ENCODE results near the gene POC5. TPM values are rescaled to one million over a fixed set of nuclear protein-coding genes. Genes with fewer than 3 reads are reported as not detected.

Gene POC5
- total and polyA plus RNA-seq, 2 experiments from 2014 or later, result 16.2 to 25.9 TPM

GRCh38 chr5:75686480-75686879, 30.8 kb downstream of the POC5 start:
- Histone ChIP-seq H3K27me3 (ENCODE audit: insufficient read depth) (no peaks in the 10 kb centered on the region), H3K79me2 (replicated peaks; ENCODE audit: insufficient read depth) (no peaks in the 10 kb centered on the region), H3K4me2 (no peak overlapping the region), H3K9me2 (ENCODE audit: insufficient read depth) (no peaks in the 10 kb centered on the region), H3F3A (replicated peaks; ENCODE audit: low read depth) (no peaks in the 10 kb centered on the region), H4K20me1 (replicated peaks; ENCODE audit: insufficient read depth) (no peaks in the 10 kb centered on the region), H3K4me3 (no peak overlapping the region), H3K4me1 (ENCODE audit: insufficient read depth) (no peaks in the 10 kb centered on the region), H3K27ac (ENCODE audit: low read depth) (no peak overlapping the region), H2AFZ (no peak overlapping the region), H3K36me3 (ENCODE audit: insufficient read depth) (no peaks in the 10 kb centered on the region)
- DNase-seq (ENCODE audit: low spot score) (no peak), ATAC-seq (no peak)
- H3K27ac Mint-ChIP-seq, result no peak overlapping the region
- H3K4me1 Mint-ChIP-seq, result no peaks in the 10 kb centered on the region
- TF ChIP-seq EZH2phosphoT487 (IDR thresholded peaks at IDR 0.05; ENCODE audit: unreplicated experiment) (no peak), ZNF114 (CRISPR knock-in tag; IDR thresholded peaks at IDR 0.05) (no peak), CTCF (conservative IDR thresholded peaks at IDR 0.05; ENCODE audit: low read depth in 2 of 2) (no peak), POLR2AphosphoS5 (IDR thresholded peaks at IDR 0.05; ENCODE audit: low read depth) (no peak), NANOG (IDR thresholded peaks at IDR 0.05; ENCODE audit: borderline replicate concordance) (no peak), JUNB (IDR thresholded peaks at IDR 0.05; ENCODE audit: unreplicated experiment) (no peak), CREB1 (CRISPR knock-in tag; IDR thresholded peaks at IDR 0.05; ENCODE audit: low read depth) (no peak)
- TF ChIP-seq, protein P1, sequence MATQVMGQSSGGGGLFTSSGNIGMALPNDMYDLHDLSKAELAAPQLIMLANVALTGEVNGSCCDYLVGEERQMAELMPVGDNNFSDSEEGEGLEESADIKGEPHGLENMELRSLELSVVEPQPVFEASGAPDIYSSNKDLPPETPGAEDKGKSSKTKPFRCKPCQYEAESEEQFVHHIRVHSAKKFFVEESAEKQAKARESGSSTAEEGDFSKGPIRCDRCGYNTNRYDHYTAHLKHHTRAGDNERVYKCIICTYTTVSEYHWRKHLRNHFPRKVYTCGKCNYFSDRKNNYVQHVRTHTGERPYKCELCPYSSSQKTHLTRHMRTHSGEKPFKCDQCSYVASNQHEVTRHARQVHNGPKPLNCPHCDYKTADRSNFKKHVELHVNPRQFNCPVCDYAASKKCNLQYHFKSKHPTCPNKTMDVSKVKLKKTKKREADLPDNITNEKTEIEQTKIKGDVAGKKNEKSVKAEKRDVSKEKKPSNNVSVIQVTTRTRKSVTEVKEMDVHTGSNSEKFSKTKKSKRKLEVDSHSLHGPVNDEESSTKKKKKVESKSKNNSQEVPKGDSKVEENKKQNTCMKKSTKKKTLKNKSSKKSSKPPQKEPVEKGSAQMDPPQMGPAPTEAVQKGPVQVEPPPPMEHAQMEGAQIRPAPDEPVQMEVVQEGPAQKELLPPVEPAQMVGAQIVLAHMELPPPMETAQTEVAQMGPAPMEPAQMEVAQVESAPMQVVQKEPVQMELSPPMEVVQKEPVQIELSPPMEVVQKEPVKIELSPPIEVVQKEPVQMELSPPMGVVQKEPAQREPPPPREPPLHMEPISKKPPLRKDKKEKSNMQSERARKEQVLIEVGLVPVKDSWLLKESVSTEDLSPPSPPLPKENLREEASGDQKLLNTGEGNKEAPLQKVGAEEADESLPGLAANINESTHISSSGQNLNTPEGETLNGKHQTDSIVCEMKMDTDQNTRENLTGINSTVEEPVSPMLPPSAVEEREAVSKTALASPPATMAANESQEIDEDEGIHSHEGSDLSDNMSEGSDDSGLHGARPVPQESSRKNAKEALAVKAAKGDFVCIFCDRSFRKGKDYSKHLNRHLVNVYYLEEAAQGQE (IDR thresholded peaks at IDR 0.05; ENCODE audit: unreplicated experiment), result no peak
- H3K4me3 Mint-ChIP-seq, result no peak overlapping the region
- H3K36me3 Mint-ChIP-seq (ENCODE audit: low read depth), result peaks cover 10% of the 10 kb centered on the region; the same call in 2 of the 3 replicates
- no peaks in the 10 kb centered on the region for H3K27me3 Mint-ChIP-seq (ENCODE audit: insufficient read depth, low read depth, poor library complexity)
- no peaks in the 10 kb centered on the region for H3K9me3 Mint-ChIP-seq

DNA sequence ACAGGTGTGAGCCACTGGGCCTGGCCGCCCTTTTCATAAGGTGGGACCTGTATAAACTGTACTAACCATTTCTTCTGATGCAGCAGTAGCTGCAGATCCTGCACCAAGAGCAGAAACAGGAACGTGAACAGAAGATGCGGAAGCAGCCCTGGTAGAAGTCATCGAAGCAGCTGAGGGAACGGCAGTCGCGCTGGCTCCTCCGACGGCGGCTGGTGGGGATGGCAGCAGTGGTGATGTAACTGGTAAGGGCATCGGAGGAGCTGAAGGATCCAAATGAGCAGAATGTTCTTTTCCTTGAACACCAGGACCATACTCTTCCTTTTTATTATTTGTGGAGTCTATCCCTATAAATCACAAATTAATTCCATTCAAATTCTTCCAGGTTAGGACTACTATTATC, 32.1 kb downstream of the POC5 start:
- H3K27ac Mint-ChIP-seq, result no peak overlapping the region
- DNase-seq (ENCODE audit: low spot score) (no peak), ATAC-seq (no peak)
- no peak for TF ChIP-seq CREB1 (CRISPR knock-in tag; IDR thresholded peaks at IDR 0.05; ENCODE audit: low read depth)
- TF ChIP-seq JUNB (IDR thresholded peaks at IDR 0.05; ENCODE audit: unreplicated experiment), result no peak
- no peak for TF ChIP-seq STAT1 (IDR thresholded peaks at IDR 0.05; ENCODE audit: unreplicated experiment)
- TF ChIP-seq, protein P1 (IDR thresholded peaks at IDR 0.05; ENCODE audit: unreplicated experiment), result no peak
- no peak for TF ChIP-seq ETS1 (IDR thresholded peaks at IDR 0.05)
- no peak for TF ChIP-seq ZNF331 (CRISPR knock-in tag; IDR thresholded peaks at IDR 0.05; ENCODE audit: low read depth)
- no peaks in the 10 kb centered on the region for H3K4me1 Mint-ChIP-seq
- no peaks in the 10 kb centered on the region for H3K4me1 ChIP-seq (ENCODE audit: insufficient read depth)
- H3K4me3 ChIP-seq, result no peak overlapping the region
- H3K36me3 Mint-ChIP-seq (ENCODE audit: low read depth), result peaks cover 10% of the 10 kb centered on the region; the same call in 2 of the 3 replicates
- no peaks in the 10 kb centered on the region for H3K9me3 Mint-ChIP-seq
- H3K4me2 ChIP-seq, result no peak overlapping the region
- H3K36me3 ChIP-seq (ENCODE audit: insufficient read depth), result no peaks in the 10 kb centered on the region
- no peaks in the 10 kb centered on the region for H3K79me2 ChIP-seq (replicated peaks; ENCODE audit: insufficient read depth)
- H3F3A ChIP-seq (replicated peaks; ENCODE audit: low read depth), result no peaks in the 10 kb centered on the region
- H3K27ac ChIP-seq (ENCODE audit: low read depth), result no peak overlapping the region
- no peaks in the 10 kb centered on the region for H3K27me3 Mint-ChIP-seq (ENCODE audit: insufficient read depth, low read depth, poor library complexity)
- no peaks in the 10 kb centered on the region for H4K20me1 ChIP-seq (replicated peaks; ENCODE audit: insufficient read depth)
- H3K4me3 Mint-ChIP-seq, result no peak overlapping the region
- H3K27me3 ChIP-seq (ENCODE audit: insufficient read depth), result no peaks in the 10 kb centered on the region
- H2AFZ ChIP-seq, result no peak overlapping the region
- no peaks in the 10 kb centered on the region for H3K9me2 ChIP-seq (ENCODE audit: insufficient read depth)

All from GM23338 (cell line).